ENCODE measurements around the gene LAT.
"Not testable (repeated sequence)": the region's sequence is repeated elsewhere in the genome, so short reads cannot be mapped to it uniquely, and the experiment has no call there.

Gene LAT

GRCh38 chr16:28984619-28985135, at the start of gene LAT:
Gene LAT (plus strand): TSS chr16:28985052. CDS start chr16:28985418, 366 bp downstream.
- no peak within 1 kb of the TSS for H3K27ac ChIP-seq
- no peak for TF ChIP-seq CTCF (conservative IDR thresholded peaks at IDR 0.05)

- no peak for TF ChIP-seq CTCF (conservative IDR thresholded peaks at IDR 0.05)
- no peak overlapping the region for H3K27ac ChIP-seq
Measured at GRCh38 chr16:28935346-28935745, 49.5 kb upstream of the LAT start.

- no peak for TF ChIP-seq CTCF (conservative IDR thresholded peaks at IDR 0.05)
- H3K27ac ChIP-seq: no peak overlapping the region
Measured at GRCh38 chr16:28935924-28936783, 48.7 kb upstream of the LAT start.

GRCh38 chr16:28936784-28937155, 48.1 kb upstream of the LAT start:
- no peak overlapping the region for H3K27ac ChIP-seq
- no peak for TF ChIP-seq CTCF (conservative IDR thresholded peaks at IDR 0.05)

- no peak overlapping the region for H3K27ac ChIP-seq
- TF ChIP-seq CTCF (conservative IDR thresholded peaks at IDR 0.05): no peak
Measured at GRCh38 chr16:28937222-28937876, 47.5 kb upstream of the LAT start.

GRCh38 chr16:28938721-28939120, 46.1 kb upstream of the LAT start:
- no peak for TF ChIP-seq CTCF (conservative IDR thresholded peaks at IDR 0.05)

GRCh38 chr16:28939825-28940224, 45.0 kb upstream of the LAT start:
- H3K27ac ChIP-seq: not testable (repeated sequence)

More at GRCh38 chr16:28938721-28939120, 46.1 kb upstream of the LAT start:
- no peak overlapping the region for H3K27ac ChIP-seq
